WTC11 (cell line): ENCODE results near the gene SMIM24. TPM values are rescaled to one million over a fixed set of nuclear protein-coding genes. Genes with fewer than 3 reads are reported as not detected.

Source experiments
- ATAC-seq: fragments of 200-7000 bp; cut with Tn5 transposase; 2 replicates; pipeline ENCODE4 v1.10.0; 2021; ENCODE audit warnings: mild to moderate bottlenecking, moderate library complexity
- CTCF ChIA-PET: fragments of 300-600 bp; sonication (Branson Sonifier 250); formaldehyde crosslinking; loops from one replicate; lab custom pipeline; 2021; ENCODE audit warnings: antibody characterized with exemption; lab: Charles Lee
- POLR2A ChIA-PET: fragments of 350-600 bp; sonication (Branson Sonifier 250); formaldehyde crosslinking; loops from one replicate; lab custom pipeline; 2021; ENCODE audit warnings: antibody characterized with exemption; lab: Charles Lee
- DNase-seq: peaks from one replicate; pipeline ENCODE4 v3.0.0; 2021; ENCODE audit warnings: low spot score
- H3K27ac Mint-ChIP-seq: 2 replicates; pipeline ENCODE4 v1.8.0; 2021; ENCODE audit warnings: mixed read lengths
- H3K27me3 Mint-ChIP-seq: 2 replicates; pipeline ENCODE4 v1.8.0; 2021; ENCODE audit warnings: low read depth, mild to moderate bottlenecking, moderate library complexity, mixed read lengths
- H3K36me3 Mint-ChIP-seq: 2 replicates; pipeline ENCODE4 v1.8.0; 2021; ENCODE audit warnings: mixed read lengths
- H3K4me1 Mint-ChIP-seq: 2 replicates; pipeline ENCODE4 v1.8.0; 2022; ENCODE audit warnings: mixed read lengths
- H3K4me3 Mint-ChIP-seq: 2 replicates; pipeline ENCODE4 v1.8.0; 2021; ENCODE audit warnings: mild to moderate bottlenecking, moderate library complexity, mixed read lengths
- H3K9me3 Mint-ChIP-seq: 2 replicates; pipeline ENCODE4 v1.8.0; 2021; ENCODE audit warnings: mixed read lengths
- CREB1 ChIP-seq: sonication (generic); formaldehyde crosslinking; IDR thresholded peaks from 2 replicates; pipeline ENCODE4 v1.8.0; 2023; ENCODE audit warnings: mild to moderate bottlenecking, missing genetic modification reagents
- EMX1 ChIP-seq: fragments of 250-450 bp; sonication (Bioruptor Pico); IDR thresholded peaks from 2 replicates; pipeline ENCODE4 v1.8.0; 2021; ENCODE audit warnings: mild to moderate bottlenecking
- GABPB1 ChIP-seq: sonication (generic); formaldehyde crosslinking; IDR thresholded peaks from 2 replicates; pipeline ENCODE4 v1.8.1; 2023; ENCODE audit warnings: mild to moderate bottlenecking, missing genetic modification reagents
- GRHL2 ChIP-seq: fragments of 250-450 bp; sonication (Bioruptor Pico); IDR thresholded peaks from 2 replicates; pipeline ENCODE4 v1.8.0; 2022; ENCODE audit warnings: mild to moderate bottlenecking, moderate library complexity; ENCODE audit not compliant: insufficient replicate concordance, severe bottlenecking
- MXD4 ChIP-seq: fragments of 250-450 bp; sonication (Bioruptor Pico); IDR thresholded peaks from 2 replicates; pipeline ENCODE4 v1.8.0; 2021; ENCODE audit warnings: mild to moderate bottlenecking, moderate library complexity, borderline replicate concordance
- NFATC4 ChIP-seq: fragments of 250-450 bp; sonication (Bioruptor Pico); IDR thresholded peaks from 2 replicates; pipeline ENCODE4 v1.9.0; 2021; ENCODE audit warnings: mild to moderate bottlenecking
- NR1H2 ChIP-seq: sonication (generic); formaldehyde crosslinking; IDR thresholded peaks from 2 replicates; pipeline ENCODE4 v1.9.0; 2021; ENCODE audit warnings: mild to moderate bottlenecking, moderate library complexity, missing genetic modification reagents
- SP1 ChIP-seq: sonication (generic); formaldehyde crosslinking; conservative IDR thresholded peaks from 2 replicates; pipeline ENCODE4 v1.8.1; 2022; ENCODE audit warnings: missing genetic modification reagents
- TCF7 ChIP-seq: sonication (generic); formaldehyde crosslinking; IDR thresholded peaks from 2 replicates; pipeline ENCODE4 v1.8.0; 2022; ENCODE audit warnings: mild to moderate bottlenecking, low read depth, missing genetic modification reagents, moderate library complexity
- ZNF317 ChIP-seq: sonication (generic); formaldehyde crosslinking; IDR thresholded peaks from 2 replicates; pipeline ENCODE4 v1.8.1; 2023; ENCODE audit warnings: low read depth, mild to moderate bottlenecking, moderate library complexity, missing genetic modification reagents, borderline replicate concordance
- ZNF416 ChIP-seq: fragments of 250-450 bp; sonication (Bioruptor Pico); IDR thresholded peaks from 2 replicates; pipeline ENCODE4 v1.9.0; 2021; ENCODE audit warnings: mild to moderate bottlenecking, inconsistent platforms
- ZNF512 ChIP-seq: sonication (generic); formaldehyde crosslinking; IDR thresholded peaks from 2 replicates; pipeline ENCODE4 v1.8.1; 2022; ENCODE audit warnings: missing genetic modification reagents, borderline replicate concordance
- ZNF532 ChIP-seq: fragments of 250-450 bp; sonication (Bioruptor Pico); IDR thresholded peaks from 2 replicates; pipeline ENCODE4 v1.9.0; 2021; ENCODE audit warnings: mild to moderate bottlenecking, borderline replicate concordance
- total RNA-seq: library from RNA; stranded (reverse); gene quantifications from 3 replicates; pipeline ENCODE4 v1.2.3, GENCODE V29; 2021
- TF ChIP-seq, protein P1 (sequence below): sonication (generic); formaldehyde crosslinking; IDR thresholded peaks from 2 replicates; pipeline ENCODE4 v1.8.1; 2022; ENCODE audit warnings: mild to moderate bottlenecking, missing genetic modification reagents, moderate library complexity, borderline replicate concordance
- TF ChIP-seq, protein P2 (sequence below): sonication (generic); formaldehyde crosslinking; IDR thresholded peaks from 2 replicates; pipeline ENCODE4 v1.8.1; 2023; ENCODE audit warnings: mild to moderate bottlenecking, moderate library complexity, missing genetic modification reagents
- TF ChIP-seq, protein P3 (sequence below): sonication (generic); formaldehyde crosslinking; IDR thresholded peaks from 2 replicates; pipeline ENCODE4 v1.8.1; 2023; ENCODE audit warnings: mild to moderate bottlenecking, missing genetic modification reagents, moderate library complexity
- TF ChIP-seq, protein P4 (sequence below): sonication (generic); formaldehyde crosslinking; IDR thresholded peaks from 2 replicates; pipeline ENCODE4 v1.8.1; 2022; ENCODE audit warnings: low read depth, missing genetic modification reagents, borderline replicate concordance

Gene SMIM24
- total RNA-seq, 1 experiment from 2014 or later, result 2.8 TPM

DNA sequence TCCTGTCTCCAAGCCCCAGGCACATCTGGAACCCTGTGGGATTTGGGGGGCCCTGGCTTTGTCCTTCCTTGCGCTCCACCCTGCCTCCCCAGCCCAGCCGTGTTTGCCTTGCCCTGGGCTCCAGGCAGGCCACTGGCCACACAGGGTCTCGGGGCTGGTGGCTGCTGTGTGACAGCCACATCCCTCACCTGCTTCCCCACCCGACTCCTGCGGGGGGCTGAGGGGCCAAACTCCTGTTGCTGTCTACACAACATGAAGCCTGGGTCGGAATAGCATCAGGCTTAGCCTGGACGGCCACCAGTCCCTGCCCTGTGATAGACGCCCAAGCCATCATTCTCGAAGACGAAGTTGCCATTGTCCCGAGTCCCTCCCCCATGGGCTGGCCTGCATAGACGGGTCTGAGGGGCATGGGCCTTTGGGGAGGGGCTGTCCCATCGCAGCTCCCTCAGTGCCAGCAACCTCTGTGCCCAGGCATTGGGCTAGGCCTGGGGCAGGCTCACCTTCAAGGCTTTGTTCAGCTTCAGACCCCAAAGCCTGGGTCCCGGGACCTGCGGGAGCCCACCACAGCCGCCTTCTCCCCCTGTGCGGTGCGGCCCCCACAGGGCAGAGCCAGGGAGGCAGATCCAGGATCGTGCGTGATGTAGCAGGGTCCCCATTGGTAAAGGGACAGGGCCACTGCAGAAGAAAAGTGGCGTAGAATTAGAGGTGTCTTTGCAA lies 43.2 kb upstream of the SMIM24 start:
- CTCF ChIA-PET, result interaction anchor here (1.1 kb wide), 1 partner anchor 22 kb away, joined by 3 read pairs; no protein-coding TSS in a partner anchor
- no peak for DNase-seq
- POLR2A ChIA-PET, result no interaction called here
- Mint-ChIP-seq H3K4me1 (peaks cover 23% of the 10 kb centered on the region), H3K9me3 (no peaks in the 10 kb centered on the region), H3K4me3 (no peak overlapping the region), H3K27ac (peak overlapping the region; percentile 76), H3K27me3 (no peaks in the 10 kb centered on the region), H3K36me3 (peaks cover 10% of the 10 kb centered on the region)
- TF ChIP-seq, protein P1, sequence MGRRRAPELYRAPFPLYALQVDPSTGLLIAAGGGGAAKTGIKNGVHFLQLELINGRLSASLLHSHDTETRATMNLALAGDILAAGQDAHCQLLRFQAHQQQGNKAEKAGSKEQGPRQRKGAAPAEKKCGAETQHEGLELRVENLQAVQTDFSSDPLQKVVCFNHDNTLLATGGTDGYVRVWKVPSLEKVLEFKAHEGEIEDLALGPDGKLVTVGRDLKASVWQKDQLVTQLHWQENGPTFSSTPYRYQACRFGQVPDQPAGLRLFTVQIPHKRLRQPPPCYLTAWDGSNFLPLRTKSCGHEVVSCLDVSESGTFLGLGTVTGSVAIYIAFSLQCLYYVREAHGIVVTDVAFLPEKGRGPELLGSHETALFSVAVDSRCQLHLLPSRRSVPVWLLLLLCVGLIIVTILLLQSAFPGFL (CRISPR knock-in tag), result no peak
- no peak for TF ChIP-seq ZNF532 (CRISPR knock-in tag)
- no peak for TF ChIP-seq NFATC4
- TF ChIP-seq GRHL2 (CRISPR knock-in tag), result no peak
- no peak for TF ChIP-seq ZNF512 (CRISPR knock-in tag)
- no peak for TF ChIP-seq ZNF416
- TF ChIP-seq, protein P2, sequence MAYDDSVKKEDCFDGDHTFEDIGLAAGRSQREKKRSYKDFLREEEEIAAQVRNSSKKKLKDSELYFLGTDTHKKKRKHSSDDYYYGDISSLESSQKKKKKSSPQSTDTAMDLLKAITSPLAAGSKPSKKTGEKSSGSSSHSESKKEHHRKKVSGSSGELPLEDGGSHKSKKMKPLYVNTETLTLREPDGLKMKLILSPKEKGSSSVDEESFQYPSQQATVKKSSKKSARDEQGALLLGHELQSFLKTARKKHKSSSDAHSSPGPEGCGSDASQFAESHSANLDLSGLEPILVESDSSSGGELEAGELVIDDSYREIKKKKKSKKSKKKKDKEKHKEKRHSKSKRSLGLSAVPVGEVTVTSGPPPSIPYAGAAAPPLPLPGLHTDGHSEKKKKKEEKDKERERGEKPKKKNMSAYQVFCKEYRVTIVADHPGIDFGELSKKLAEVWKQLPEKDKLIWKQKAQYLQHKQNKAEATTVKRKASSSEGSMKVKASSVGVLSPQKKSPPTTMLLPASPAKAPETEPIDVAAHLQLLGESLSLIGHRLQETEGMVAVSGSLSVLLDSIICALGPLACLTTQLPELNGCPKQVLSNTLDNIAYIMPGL (CRISPR knock-in tag), result no peak
- no peak for TF ChIP-seq GABPB1 (CRISPR knock-in tag)
- no peak for TF ChIP-seq NR1H2 (CRISPR knock-in tag)
- TF ChIP-seq CREB1, result no peak
- TF ChIP-seq MXD4 (CRISPR knock-in tag), result no peak
- TF ChIP-seq, protein P3, sequence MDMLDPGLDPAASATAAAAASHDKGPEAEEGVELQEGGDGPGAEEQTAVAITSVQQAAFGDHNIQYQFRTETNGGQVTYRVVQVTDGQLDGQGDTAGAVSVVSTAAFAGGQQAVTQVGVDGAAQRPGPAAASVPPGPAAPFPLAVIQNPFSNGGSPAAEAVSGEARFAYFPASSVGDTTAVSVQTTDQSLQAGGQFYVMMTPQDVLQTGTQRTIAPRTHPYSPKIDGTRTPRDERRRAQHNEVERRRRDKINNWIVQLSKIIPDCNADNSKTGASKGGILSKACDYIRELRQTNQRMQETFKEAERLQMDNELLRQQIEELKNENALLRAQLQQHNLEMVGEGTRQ, result no peak
- TF ChIP-seq, protein P4, sequence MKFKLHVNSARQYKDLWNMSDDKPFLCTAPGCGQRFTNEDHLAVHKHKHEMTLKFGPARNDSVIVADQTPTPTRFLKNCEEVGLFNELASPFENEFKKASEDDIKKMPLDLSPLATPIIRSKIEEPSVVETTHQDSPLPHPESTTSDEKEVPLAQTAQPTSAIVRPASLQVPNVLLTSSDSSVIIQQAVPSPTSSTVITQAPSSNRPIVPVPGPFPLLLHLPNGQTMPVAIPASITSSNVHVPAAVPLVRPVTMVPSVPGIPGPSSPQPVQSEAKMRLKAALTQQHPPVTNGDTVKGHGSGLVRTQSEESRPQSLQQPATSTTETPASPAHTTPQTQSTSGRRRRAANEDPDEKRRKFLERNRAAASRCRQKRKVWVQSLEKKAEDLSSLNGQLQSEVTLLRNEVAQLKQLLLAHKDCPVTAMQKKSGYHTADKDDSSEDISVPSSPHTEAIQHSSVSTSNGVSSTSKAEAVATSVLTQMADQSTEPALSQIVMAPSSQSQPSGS (CRISPR knock-in tag), result no peak
- TF ChIP-seq EMX1 (CRISPR knock-in tag), result no peak
- no peak for TF ChIP-seq SP1 (CRISPR knock-in tag)
- TF ChIP-seq TCF7 (CRISPR knock-in tag), result no peak
- TF ChIP-seq ZNF317, result no peak
- no peak for ATAC-seq
